B cell (primary cell): ENCODE data around the gene APP. TPM values are rescaled to one million over a fixed set of nuclear protein-coding genes. Genes with fewer than 3 reads are reported as not detected.

Experiments used
- ATAC-seq: fragments of 200-7000 bp; cut with Tn5 transposase; one replicate; pipeline ENCODE4 v1.10.0; 2021; ENCODE audit warnings: low read depth, mild to moderate bottlenecking, moderate number of reproducible peaks, moderate library complexity
- CTCF ChIA-PET: fragments of 350-600 bp; sonication (Branson Sonifier 250); formaldehyde crosslinking; loops from one replicate; lab custom pipeline; 2021; ENCODE audit warnings: antibody characterized with exemption, inconsistent platforms; lab: Charles Lee
- POLR2A ChIA-PET: fragments of 350-600 bp; sonication (Branson Sonifier 250); formaldehyde crosslinking; loops from one replicate; lab custom pipeline; 2021; ENCODE audit warnings: antibody characterized with exemption; lab: Charles Lee
- DNase-seq: peaks from one replicate; pipeline ENCODE4 v3.0.0; 2013
- H2AFZ ChIP-seq: 2 replicates; pipeline ENCODE4 v1.6.1; 2012; ENCODE audit warnings: mild to moderate bottlenecking, low read depth, low read length; ENCODE audit not compliant: insufficient read depth, poor library complexity, severe bottlenecking
- H3K27ac ChIP-seq, 2 donors: 1 replicate in 1 of 2; 2 replicates in 1 of 2; pipeline ENCODE4 v1.5.1; 2012 to 2013; ENCODE audit warnings: low read length in 2 of 2, mild to moderate bottlenecking in 2 of 2, moderate library complexity in 1 of 2
- H3K27me3 ChIP-seq, 4 experiments: fragments of 200-600 bp in 1 of 4; sonication (generic) in 1 of 4; replicated peaks in 1 of 4; 1 replicate in 2 of 4; 2 replicates in 2 of 4; pipeline versions ENCODE4 v1.6.1 to v1.7.0; 2013 to 2016; ENCODE audit warnings: low read length in 3 of 4, mild to moderate bottlenecking in 2 of 4, mixed read lengths in 1 of 4, moderate library complexity in 1 of 4; ENCODE audit not compliant: insufficient read depth in 4 of 4, control insufficient read depth in 3 of 4; ENCODE audit errors: control extremely low read depth in 1 of 4
- H3K36me3 ChIP-seq, 2 experiments: replicated peaks in 1 of 2; 1 replicate in 1 of 2; 2 replicates in 1 of 2; pipeline versions ENCODE4 v1.6.1 to v1.7.1; 2013; ENCODE audit warnings: low read length in 1 of 2; ENCODE audit not compliant: insufficient read depth in 2 of 2, control insufficient read depth in 1 of 2; ENCODE audit errors: control extremely low read depth in 1 of 2, extremely low read depth in 1 of 2
- H3K4me1 ChIP-seq, 2 donors: fragments of 200-600 bp in 1 of 2; sonication (generic) in 1 of 2; 1 replicate in 1 of 2; 2 replicates in 1 of 2; pipeline versions ENCODE4 v1.5.1 to v1.6.1; 2013 to 2017; ENCODE audit warnings: low read length in 2 of 2; ENCODE audit not compliant: control insufficient read depth in 2 of 2, insufficient read depth in 2 of 2
- H3K4me2 ChIP-seq: replicated peaks from 2 replicates; pipeline ENCODE3; 2012; ENCODE audit warnings: mild to moderate bottlenecking, low read depth, low read length; ENCODE audit not compliant: poor library complexity, severe bottlenecking
- H3K4me3 ChIP-seq, 5 experiments: fragments of 200-600 bp in 1 of 5; sonication (generic) in 1 of 5; 1 replicate in 3 of 5; 2 replicates in 2 of 5; pipeline versions ENCODE4 v1.5.1 to v1.7.0; 2011 to 2016; ENCODE audit warnings: low read length in 4 of 5, mild to moderate bottlenecking in 4 of 5, low read depth in 2 of 5, control low read depth in 1 of 5, moderate library complexity in 1 of 5; ENCODE audit not compliant: insufficient read depth in 1 of 5; ENCODE audit errors: control extremely low read depth in 1 of 5, extremely low read depth in 1 of 5
- H3K79me2 ChIP-seq: fragments of 200-600 bp; sonication (generic); one replicate; pipeline ENCODE4 v1.6.0; 2016; ENCODE audit warnings: low read length; ENCODE audit not compliant: control insufficient read depth, insufficient read depth
- H3K9ac ChIP-seq: fragments of 200-600 bp; sonication (generic); 2 replicates; pipeline ENCODE4 v1.6.1; 2017; ENCODE audit warnings: mild to moderate bottlenecking, low read length, moderate library complexity
- H3K9me3 ChIP-seq, 3 donors: one replicate each; pipeline versions ENCODE4 v1.6.1 to v1.7.1; 2013; ENCODE audit warnings: low read length in 2 of 3; ENCODE audit not compliant: control insufficient read depth in 2 of 3, insufficient read depth in 1 of 3; ENCODE audit errors: control extremely low read depth in 1 of 3
- H4K20me1 ChIP-seq: 2 replicates; pipeline ENCODE4 v1.6.0; 2012; ENCODE audit warnings: mild to moderate bottlenecking, low read length; ENCODE audit not compliant: insufficient read depth, control insufficient read depth, poor library complexity, severe bottlenecking
- H3K27ac Mint-ChIP-seq: one replicate; pipeline ENCODE4 v1.8.0; 2021; ENCODE audit warnings: mixed read lengths
- H3K27me3 Mint-ChIP-seq: one replicate; pipeline ENCODE4 v1.8.0; 2021; ENCODE audit warnings: mixed read lengths
- H3K4me1 Mint-ChIP-seq: one replicate; pipeline ENCODE4 v1.8.0; 2021; ENCODE audit warnings: mixed read lengths
- H3K4me3 Mint-ChIP-seq: one replicate; pipeline ENCODE4 v1.8.0; 2021; ENCODE audit warnings: mixed read lengths
- H3K9me3 Mint-ChIP-seq: one replicate; pipeline ENCODE4 v1.8.0; 2022; ENCODE audit warnings: mixed read lengths; ENCODE audit not compliant: insufficient read depth
- EZH2 ChIP-seq: IDR thresholded peaks from 2 replicates; pipeline ENCODE4 v1.6.1; 2012; ENCODE audit warnings: borderline replicate concordance, low read depth, mild to moderate bottlenecking, moderate library complexity, low read length; ENCODE audit not compliant: insufficient read depth, poor library complexity, severe bottlenecking
- WGBS: methylation state at CpG from one replicate; pipeline ENCODE4 v1.1.5; 2013; ENCODE audit warnings: missing lambda C conversion rate; ENCODE audit not compliant: insufficient coverage; 5-methylcytosine and 5-hydroxymethylcytosine counted together
- intact Hi-C: fragments of 100-400 bp; cut with micrococcal nuclease; formaldehyde crosslinking; loops from one replicate; pipeline ENCODE4 v1.10.0; 2022
- polyA plus RNA-seq: library from polyadenylated mRNA; depleted of rRNA; stranded (reverse); fragments of >200 nt; gene quantifications from 2 replicates; pipeline ENCODE4 v1.2.3, GENCODE V29; 2012
- total RNA-seq, 2 donors: library from RNA; stranded (reverse); fragments of 120-200 nt in 1 of 2; gene quantifications; 1 replicate in 1 of 2; 2 replicates in 1 of 2; pipeline versions ENCODE4 v1.2.3 to v1.2.4, GENCODE V29; 2013 to 2022
- TF ChIP-seq, protein P1 (sequence below): fragments of 200-600 bp; IDR thresholded peaks from one replicate; pipeline ENCODE4 v1.8.0; 2022; ENCODE audit warnings: antibody characterized with exemption, mild to moderate bottlenecking

The APP gene
- total and polyA plus RNA-seq, 2 donors (not counting 1 experiment from before 2014, with no cell fraction given): 28.3 to 34.7 TPM

DNA sequence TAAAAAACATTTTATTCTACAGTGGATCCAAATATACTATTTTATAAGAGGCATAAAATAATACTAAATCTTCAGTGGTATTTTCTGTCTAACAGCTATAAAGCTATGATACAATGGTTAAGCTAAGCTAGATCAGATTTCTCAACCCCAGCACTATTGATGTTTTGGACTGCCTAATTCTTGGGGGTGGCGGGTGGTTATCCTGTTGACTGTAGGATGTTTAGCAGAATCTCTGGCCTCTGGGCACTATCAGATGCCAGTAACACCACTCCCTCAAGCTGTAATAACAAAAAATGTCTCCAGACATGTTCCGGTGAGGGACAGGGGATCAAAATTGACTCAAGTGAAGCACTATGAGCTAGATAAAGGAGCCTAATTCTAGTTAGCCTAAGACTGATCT is 118.5 kb downstream of the APP start:
- H4K20me1 ChIP-seq: no peaks in the 10 kb centered on the region
- DNase-seq: no peak
- ATAC-seq: no peak
- intact Hi-C loops: no loop called here
- no peak overlapping the region for H3K4me2 ChIP-seq
- no peaks in the 10 kb centered on the region for H3K79me2 ChIP-seq
- H3K36me3 ChIP-seq: peaks cover 3 to 10% of the 10 kb centered on the region in 2 experiments
- no peaks in the 10 kb centered on the region for H3K4me1 ChIP-seq
- CTCF ChIA-PET: no interaction called here
- H3K27me3 ChIP-seq: no peaks in the 10 kb centered on the region
- Mint-ChIP-seq H3K9me3 (no peaks in the 10 kb centered on the region), H3K4me3 (no peak overlapping the region), H3K27me3 (no peaks in the 10 kb centered on the region), H3K27ac (no peak overlapping the region), H3K4me1 (no peaks in the 10 kb centered on the region)
- no peak overlapping the region for H3K4me3 ChIP-seq
- no CpG with 5 or more reads among the region's 2 CpGs for WGBS
- POLR2A ChIA-PET: no interaction called here
- no peak overlapping the region for H3K27ac ChIP-seq
- no peak overlapping the region for H2AFZ ChIP-seq
- TF ChIP-seq, protein P1, sequence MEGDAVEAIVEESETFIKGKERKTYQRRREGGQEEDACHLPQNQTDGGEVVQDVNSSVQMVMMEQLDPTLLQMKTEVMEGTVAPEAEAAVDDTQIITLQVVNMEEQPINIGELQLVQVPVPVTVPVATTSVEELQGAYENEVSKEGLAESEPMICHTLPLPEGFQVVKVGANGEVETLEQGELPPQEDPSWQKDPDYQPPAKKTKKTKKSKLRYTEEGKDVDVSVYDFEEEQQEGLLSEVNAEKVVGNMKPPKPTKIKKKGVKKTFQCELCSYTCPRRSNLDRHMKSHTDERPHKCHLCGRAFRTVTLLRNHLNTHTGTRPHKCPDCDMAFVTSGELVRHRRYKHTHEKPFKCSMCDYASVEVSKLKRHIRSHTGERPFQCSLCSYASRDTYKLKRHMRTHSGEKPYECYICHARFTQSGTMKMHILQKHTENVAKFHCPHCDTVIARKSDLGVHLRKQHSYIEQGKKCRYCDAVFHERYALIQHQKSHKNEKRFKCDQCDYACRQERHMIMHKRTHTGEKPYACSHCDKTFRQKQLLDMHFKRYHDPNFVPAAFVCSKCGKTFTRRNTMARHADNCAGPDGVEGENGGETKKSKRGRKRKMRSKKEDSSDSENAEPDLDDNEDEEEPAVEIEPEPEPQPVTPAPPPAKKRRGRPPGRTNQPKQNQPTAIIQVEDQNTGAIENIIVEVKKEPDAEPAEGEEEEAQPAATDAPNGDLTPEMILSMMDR: no peak
- TF ChIP-seq EZH2: no peak
- H3K9ac ChIP-seq: no peak overlapping the region
- H3K9me3 ChIP-seq: no peaks in the 10 kb centered on the region

DNA sequence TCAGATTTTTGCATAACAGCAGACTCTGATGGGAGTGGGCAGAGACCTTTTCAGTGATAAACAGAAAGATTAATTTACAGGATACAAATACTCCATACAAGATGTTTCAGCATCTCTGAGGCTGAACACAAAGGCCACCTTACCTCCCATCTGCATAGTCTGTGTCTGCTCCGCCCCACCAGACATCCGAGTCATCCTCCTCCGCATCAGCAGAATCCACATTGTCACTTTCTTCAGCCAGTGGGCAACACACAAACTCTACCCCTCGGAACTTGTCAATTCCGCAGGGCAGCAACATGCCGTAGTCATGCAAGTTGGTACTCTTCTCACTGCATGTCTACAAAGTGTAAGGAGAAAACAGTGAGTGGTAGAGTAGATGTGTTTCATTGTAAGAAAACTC is 119.7 kb downstream of the APP start:
- ChIA-PET CTCF (no interaction called here), POLR2A (no interaction called here)
- Histone ChIP-seq H3K9ac (no peak overlapping the region), H3K9me3 (no peaks in the 10 kb centered on the region), H3K4me2 (no peak overlapping the region), H3K27ac (no peak overlapping the region), H3K79me2 (no peaks in the 10 kb centered on the region), H3K4me3 (no peak overlapping the region), H3K4me1 (no peaks in the 10 kb centered on the region), H2AFZ (no peak overlapping the region), H3K27me3 (no peaks in the 10 kb centered on the region), H3K36me3 (peaks cover 3 to 10% of the 10 kb centered on the region in 2 experiments), H4K20me1 (no peaks in the 10 kb centered on the region)
- Mint-ChIP-seq H3K27me3 (no peaks in the 10 kb centered on the region), H3K4me1 (no peaks in the 10 kb centered on the region), H3K27ac (no peak overlapping the region), H3K4me3 (no peak overlapping the region), H3K9me3 (no peaks in the 10 kb centered on the region)
- no peak for TF ChIP-seq EZH2
- TF ChIP-seq, protein P1: no peak
- intact Hi-C loops: no loop called here
- DNase-seq (no peak), ATAC-seq (no peak)
- 96% methylated on average over 3 of the region's 6 CpGs for WGBS
